Hypothalamus (tissue), 51 donors: ENCODE measurements around the gene NTRK2.

Experiments
- DNase-seq, 51 donors: peaks; one replicate each; lab custom pipeline; 2025; lab: John Stamatoyannopoulos, UW

The NTRK2 gene

DNA sequence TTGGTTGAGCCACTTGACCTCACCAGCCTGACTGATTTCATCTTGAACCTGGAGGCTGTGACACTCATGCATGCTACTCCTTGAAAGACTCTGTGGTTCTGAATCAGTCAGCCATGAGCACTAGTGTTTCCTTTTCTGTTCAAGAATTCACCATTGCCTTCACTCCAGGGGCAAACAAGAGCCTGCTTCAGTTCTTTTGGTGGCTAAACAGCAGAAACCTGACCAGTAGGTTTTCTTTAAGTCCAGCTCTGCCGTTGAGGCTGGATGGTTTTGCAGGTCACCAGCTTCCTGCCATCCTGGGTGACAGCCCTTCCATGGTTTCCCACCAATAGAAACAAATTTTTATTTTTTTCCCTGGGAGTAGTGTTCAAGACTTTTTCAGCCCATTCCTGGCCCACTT, 10.0 kb downstream of the NTRK2 start:
- DNase-seq = no peak

DNA sequence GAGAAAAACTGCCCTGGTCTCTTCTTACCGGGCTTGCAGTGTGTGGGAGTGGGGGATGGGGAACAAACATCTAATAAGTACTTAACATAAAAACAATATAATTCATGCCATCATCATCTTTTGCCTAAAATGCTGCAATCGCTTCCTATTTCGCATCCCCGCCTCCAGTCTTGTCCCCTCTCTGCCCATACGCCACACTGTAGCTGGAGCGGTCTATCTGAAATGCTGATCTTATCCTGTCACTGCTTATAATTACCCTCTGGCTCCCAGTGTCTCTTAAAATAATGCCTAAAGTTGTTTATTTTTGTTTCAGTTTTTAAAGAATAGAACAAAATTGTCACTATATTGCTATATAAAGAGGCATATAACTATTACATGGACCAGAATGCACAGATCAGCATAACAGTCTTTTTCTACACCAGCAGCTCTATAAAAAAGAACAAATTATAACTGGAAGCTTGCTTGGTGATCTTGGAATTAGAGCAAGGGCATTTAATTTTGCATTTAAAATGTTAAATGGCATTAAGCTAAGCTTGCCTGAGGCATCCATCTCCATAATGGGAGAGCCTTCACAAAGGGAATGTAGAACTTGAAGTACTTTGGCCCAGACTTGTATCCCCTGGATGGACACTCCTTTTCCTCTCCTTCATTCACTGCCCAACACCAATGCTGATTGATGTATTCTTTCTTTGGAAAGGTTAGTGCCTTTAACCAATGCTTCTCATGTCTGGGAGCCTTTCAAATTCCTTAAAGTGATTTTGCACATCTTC, 12.2 kb downstream of the NTRK2 start:
- no peak for DNase-seq

GRCh38 chr9:84686068-84686467, 16.5 kb downstream of the NTRK2 start:
- DNase-seq = no peak

DNA sequence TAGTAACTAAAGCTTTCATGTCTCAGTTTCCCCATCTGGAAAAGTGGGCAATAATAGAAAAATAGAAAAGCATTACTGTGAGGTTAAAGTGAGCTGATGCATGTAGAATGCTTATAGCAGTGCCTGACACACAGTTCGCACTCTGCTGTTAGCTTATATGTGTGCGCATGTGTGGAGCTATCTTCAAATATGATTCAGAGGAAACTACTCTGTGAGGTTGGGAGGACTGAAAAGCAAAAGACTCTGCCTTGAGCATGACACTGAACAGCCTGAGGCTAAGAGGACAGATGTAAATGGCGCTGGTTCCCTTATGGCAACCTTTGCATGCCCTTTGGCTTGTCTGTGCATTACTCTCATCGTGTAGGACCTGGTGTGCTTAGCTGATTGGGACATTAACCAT, 19.4 kb downstream of the NTRK2 start:
- DNase-seq = no peak

DNA sequence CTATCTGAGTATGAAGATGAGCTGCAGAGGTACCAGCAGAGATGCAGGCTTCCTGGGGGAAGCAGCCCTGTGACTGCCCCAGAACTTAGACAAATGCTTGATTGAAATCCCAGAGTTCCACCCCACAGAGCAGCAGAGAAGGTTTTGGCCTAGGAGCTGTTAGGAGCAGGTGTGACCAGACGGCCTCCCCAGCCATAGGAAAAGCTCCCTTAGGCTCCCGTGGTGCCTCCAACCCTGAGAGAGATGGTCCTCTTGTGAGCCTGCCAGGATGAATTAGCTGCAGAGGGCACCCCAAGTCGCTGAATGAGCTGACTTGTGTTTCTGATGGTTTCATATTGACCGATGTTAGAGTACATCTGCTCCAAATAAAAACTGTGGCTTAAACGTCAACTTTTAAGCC, 22.1 kb downstream of the NTRK2 start:
- DNase-seq = no peak

GRCh38 chr9:84694248-84694647, 24.7 kb downstream of the NTRK2 start:
- DNase-seq = no peak

DNA sequence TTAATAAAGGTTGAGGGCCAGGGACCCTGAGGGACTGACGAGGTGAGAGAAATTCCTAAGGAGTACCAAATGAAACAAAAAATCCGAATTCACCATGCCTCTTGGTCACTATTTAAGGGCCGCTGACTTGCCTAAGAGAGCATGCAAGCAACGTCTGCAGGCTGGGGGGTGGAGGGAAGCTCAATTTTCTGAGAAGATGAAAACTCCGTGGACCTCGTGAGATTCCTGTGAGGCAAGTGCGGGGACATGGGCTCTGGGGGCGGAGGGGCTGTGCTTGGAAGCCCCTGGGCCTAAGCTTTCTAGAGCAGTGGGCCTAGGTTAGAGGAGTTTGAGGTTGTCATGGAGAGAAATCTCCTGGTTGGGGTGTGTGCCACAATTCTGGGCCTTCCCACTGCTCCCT, 27.5 kb downstream of the NTRK2 start:
- DNase-seq = peak in 1 of 51 donors; percentile 27

DNA sequence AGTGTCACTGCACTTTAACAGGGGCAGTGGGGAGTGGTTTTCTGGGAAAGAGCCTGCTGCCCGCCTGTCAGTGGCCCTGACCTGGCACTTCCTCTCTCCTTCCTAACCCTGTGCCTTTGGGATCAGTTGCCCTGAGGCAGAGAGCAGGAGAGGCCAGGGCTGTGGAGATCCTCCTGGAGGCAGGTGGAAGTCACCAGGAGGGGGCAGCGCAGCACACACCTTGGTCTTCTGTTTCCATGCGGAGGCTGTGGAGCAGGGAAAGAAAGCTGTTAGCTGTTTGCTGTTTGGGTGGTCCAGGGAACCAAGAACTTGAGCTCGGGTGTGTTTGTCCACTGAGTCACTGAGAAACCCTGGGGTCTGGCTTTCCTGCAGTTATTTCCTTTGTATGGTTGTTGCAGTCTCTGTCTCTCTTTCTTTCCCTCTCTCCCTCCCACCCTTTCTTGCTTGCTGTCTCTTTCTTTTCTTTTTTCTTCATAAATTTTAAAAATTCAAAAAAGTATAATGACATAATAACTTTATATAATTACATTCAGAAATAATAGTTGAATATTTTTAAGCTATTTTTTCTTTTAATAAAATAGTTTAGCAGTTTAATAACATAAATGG, 28.1 kb downstream of the NTRK2 start:
- peak in 34 of 51 donors; percentile 3 to 70 (median 44) for DNase-seq

GRCh38 chr9:84698323-84698722, 28.8 kb downstream of the NTRK2 start:
- DNase-seq = no peak

GRCh38 chr9:84699984-84700383, 30.5 kb downstream of the NTRK2 start:
- DNase-seq = no peak

DNA sequence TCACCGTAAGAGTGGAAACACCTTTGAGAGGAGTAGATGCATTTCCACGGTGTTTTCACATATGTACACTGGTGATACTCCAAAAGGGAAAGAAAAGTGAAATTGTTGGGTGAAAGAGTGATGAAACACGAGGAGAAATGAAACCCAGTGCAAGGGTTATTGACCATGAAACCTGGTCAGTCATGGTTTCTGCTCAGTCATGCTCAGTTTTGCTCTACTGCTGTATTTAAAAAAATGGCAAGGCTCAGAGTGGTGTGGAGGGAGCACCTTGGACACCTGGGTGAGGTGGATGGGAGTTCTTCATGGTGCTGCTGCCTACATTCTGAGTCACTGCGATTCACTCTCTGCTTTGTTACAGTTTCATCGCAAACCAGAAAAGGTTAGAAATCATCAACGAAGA, 32.3 kb downstream of the NTRK2 start:
- DNase-seq = no peak

DNA sequence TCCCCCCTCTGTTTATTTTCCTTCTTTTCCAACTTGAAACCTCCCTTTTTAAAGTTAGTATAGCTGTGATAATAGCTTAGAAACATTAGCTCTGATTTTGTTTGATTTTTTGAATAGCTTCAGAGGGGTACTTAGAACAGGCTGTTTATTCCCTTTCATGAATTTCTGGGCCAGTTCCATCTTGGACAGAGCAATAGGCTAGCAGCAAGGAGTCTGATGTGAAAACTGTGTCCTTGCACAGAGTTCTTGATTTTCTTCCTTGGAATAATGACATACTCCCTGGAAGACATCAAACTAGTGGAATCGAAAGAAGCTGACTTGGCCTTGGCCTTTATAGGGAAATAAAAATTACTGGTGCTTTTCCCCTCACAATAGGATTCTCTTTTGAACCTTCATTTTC, 32.9 kb downstream of the NTRK2 start:
- DNase-seq = peak in 1 of 51 donors; percentile 34

DNA sequence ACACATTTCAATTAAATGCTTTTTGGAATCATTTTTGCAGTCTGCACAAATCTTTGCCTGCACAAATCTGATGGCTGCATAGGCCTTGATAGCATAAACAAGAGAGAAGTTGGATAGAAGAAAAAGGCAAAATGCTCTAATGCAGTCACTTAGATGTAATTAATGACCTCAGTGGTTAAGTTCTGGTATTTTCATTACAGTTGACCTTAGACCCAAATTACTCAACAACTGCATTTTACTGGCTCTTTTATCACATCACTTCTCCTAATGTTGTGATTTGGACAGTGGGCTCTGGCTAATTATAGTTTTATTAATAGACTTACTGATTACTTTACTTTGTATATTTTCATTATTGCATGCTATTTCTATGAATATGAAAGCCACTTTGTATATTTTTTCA, 34.3 kb downstream of the NTRK2 start:
- no peak for DNase-seq

DNA sequence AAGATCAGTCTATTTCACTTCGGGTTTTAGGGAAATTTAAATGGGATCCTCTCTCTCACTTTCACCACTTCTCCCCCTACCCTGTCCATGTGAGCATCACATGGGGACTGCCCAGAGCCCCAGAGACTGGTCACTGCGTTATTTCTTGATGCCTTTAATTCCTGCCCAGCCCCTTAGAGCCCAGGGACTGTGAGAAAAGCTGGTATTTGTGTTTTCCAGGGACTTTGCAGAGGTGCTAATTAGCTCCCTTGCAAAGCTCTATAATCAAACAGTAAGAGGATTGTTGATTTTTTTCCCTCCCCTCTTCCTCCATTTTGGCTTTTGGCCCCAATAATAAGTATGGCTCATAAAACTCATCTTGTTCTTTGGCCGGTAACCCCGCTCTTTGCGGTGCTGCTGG, 35.6 kb downstream of the NTRK2 start:
- peak in 2 of 51 donors; percentile 35 to 40 for DNase-seq

DNA sequence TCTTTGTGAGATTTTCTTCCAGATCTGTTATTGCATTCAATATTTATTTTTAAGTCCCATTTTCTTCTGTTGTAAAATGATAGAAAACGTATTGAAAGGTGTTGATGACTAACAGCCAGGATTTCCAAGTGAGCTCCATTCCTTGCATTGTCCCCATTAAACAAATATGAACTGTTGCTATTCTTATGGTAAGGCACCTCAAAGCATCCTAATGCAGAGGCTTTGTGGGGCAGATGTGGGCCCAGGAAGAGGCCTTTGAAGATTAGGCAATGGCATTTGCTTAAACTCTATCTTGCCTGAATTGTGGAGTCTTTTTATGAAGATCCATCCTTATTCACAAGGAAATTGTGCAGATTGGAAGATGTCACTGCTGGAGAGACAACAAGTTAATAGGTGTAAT, 38.9 kb downstream of the NTRK2 start:
- no peak for DNase-seq

DNA sequence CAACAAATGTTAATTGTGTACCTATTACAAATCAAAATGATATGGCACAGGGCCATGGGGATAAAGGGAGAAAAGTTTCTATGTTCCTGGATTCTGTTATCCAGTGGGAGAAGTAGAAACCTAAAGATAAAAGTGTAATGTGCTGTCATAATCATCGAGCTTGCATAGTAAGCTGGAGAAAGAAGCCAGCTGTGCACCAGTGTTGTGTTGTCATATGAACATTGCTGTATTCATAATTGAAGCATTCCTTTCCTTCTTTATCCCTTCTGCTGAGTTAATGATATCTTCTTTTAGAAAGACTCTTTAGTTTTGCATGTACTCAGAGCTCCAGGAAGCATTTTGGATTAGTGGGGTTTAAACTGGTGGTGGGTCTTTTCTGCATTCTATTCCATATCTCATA, 39.5 kb downstream of the NTRK2 start:
- DNase-seq = no peak

GRCh38 chr9:84710701-84711397, 41.3 kb downstream of the NTRK2 start:
- DNase-seq = peak in 1 of 51 donors; percentile 10

- DNase-seq = no peak
These were observed 41.9 kb downstream of the NTRK2 start for GRCh38 chr9:84711398-84711777.

GRCh38 chr9:84711936-84712335, 42.4 kb downstream of the NTRK2 start:
- peak in 32 of 51 donors; percentile 11 to 70 (median 46) for DNase-seq

- no peak for DNase-seq
These were observed 46.7 kb downstream of the NTRK2 start for GRCh38 chr9:84716217-84716616.

DNA sequence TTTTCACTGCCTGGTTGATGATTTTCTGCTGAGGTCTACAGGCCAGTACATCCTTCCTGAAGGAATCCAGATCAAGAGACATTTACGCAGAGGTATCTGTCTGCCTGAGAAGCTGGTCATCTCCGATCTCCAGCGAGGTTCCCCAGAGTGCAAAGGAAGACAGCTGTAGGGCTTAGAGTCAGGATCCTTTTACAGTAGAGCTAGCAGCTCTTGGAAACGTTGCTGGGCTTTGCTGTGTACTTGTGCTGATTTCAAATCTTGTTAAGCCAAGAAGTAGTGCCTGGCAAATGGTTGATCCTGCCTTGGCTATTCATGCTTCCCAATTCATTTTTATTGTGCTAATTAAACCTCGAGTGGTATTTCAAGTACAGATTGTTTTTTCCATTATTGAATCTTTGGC, 48.9 kb downstream of the NTRK2 start:
- no peak for DNase-seq
